HepG2 (cell line): Measurements from ENCODE around the gene RHBDL1. TPM values are rescaled to one million over a fixed set of nuclear protein-coding genes. Genes with fewer than 3 reads are reported as not detected.

Experiments used
- DRAP1 ChIP-seq: IDR thresholded peaks from 2 replicates; pipeline ENCODE4 v1.6.1; 2016; ENCODE audit warnings: missing genetic modification reagents, missing compliant biosample characterization
- NFIC ChIP-seq: IDR thresholded peaks from 2 replicates; pipeline ENCODE4 v1.6.1; 2012; ENCODE audit warnings: mild to moderate bottlenecking, low read length, inconsistent platforms
- PATZ1 ChIP-seq: sonication (generic); formaldehyde crosslinking; IDR thresholded peaks from 2 replicates; pipeline ENCODE4 v1.4.0; 2020; ENCODE audit warnings: missing genetic modification reagents
- SAP130 ChIP-seq: IDR thresholded peaks from 2 replicates; pipeline ENCODE4 v1.6.1; 2016; ENCODE audit warnings: low read depth
- XRCC5 ChIP-seq: fragments of 200-400 bp; formaldehyde crosslinking; optimal IDR thresholded peaks from 2 replicates; pipeline ENCODE3; 2017; ENCODE audit warnings: mild to moderate bottlenecking, low read length
- ZBTB43 ChIP-seq: sonication (generic); formaldehyde crosslinking; conservative IDR thresholded peaks from 2 replicates; pipeline ENCODE4 v1.4.0; 2020; ENCODE audit warnings: missing genetic modification reagents
- ZHX1 ChIP-seq: sonication (generic); formaldehyde crosslinking; IDR thresholded peaks from 2 replicates; pipeline ENCODE4 v1.8.1; 2022; ENCODE audit warnings: low read depth, mild to moderate bottlenecking, missing genetic modification reagents
- ZNF143 ChIP-seq: sonication (generic); formaldehyde crosslinking; IDR thresholded peaks from 2 replicates; pipeline ENCODE4 v1.4.0; 2020; ENCODE audit warnings: missing genetic modification reagents
- ZNF264 ChIP-seq: sonication (generic); formaldehyde crosslinking; IDR thresholded peaks from 2 replicates; pipeline ENCODE4 v1.4.0; 2020; ENCODE audit warnings: missing genetic modification reagents
- ZNF34 ChIP-seq: sonication (generic); formaldehyde crosslinking; IDR thresholded peaks from 2 replicates; pipeline ENCODE4 v1.4.0; 2020; ENCODE audit warnings: mild to moderate bottlenecking, missing genetic modification reagents, borderline replicate concordance
- ZNF660 ChIP-seq: sonication (generic); formaldehyde crosslinking; IDR thresholded peaks from 2 replicates; pipeline ENCODE4 v1.5.1; 2020; ENCODE audit warnings: mild to moderate bottlenecking, low read depth, missing genetic modification reagents, borderline replicate concordance
- ZNF766 ChIP-seq: sonication (generic); formaldehyde crosslinking; IDR thresholded peaks from 2 replicates; pipeline ENCODE4 v1.5.0; 2020; ENCODE audit warnings: missing genetic modification reagents, borderline replicate concordance
- polyA plus RNA-seq, 8 experiments: library from polyadenylated mRNA; depleted of rRNA in 3 of 8; stranded (reverse) in 7 of 8; unstranded in 1 of 8; fragments of >200 nt; fragmentation: Illumina TruSeq in 4 of 8; extraction: Trizol in 4 of 8; gene quantifications; 2 replicates each; pipeline versions ENCODE4 v1.2.1 to v1.2.3, GENCODE V29; 2011 to 2016; ENCODE audit warnings: low read depth in 4 of 8, missing spikeins in 1 of 8, mixed read lengths in 1 of 8; ENCODE audit not compliant: insufficient read depth in 1 of 8
- total RNA-seq, 5 experiments: library from RNA; depleted of rRNA; stranded (reverse); fragments of >200 nt; fragmentation: Illumina TruSeq; extraction: Trizol; gene quantifications; 2 replicates each; pipeline ENCODE4 v1.2.3, GENCODE V29; 2016; ENCODE audit warnings: low read depth in 1 of 5
- TF ChIP-seq, protein P1 (sequence below): sonication (generic); formaldehyde crosslinking; IDR thresholded peaks from 2 replicates; pipeline ENCODE4 v1.4.0; 2020; ENCODE audit warnings: missing genetic modification reagents
- TF ChIP-seq, protein P2 (sequence below): sonication (generic); formaldehyde crosslinking; IDR thresholded peaks from 2 replicates; pipeline ENCODE4 v1.8.0; 2022; ENCODE audit warnings: missing genetic modification reagents, mild to moderate bottlenecking, inconsistent platforms, borderline replicate concordance
- TF ChIP-seq, protein P3 (sequence below): sonication (generic); formaldehyde crosslinking; IDR thresholded peaks from 2 replicates; pipeline ENCODE4 v1.4.0; 2020; ENCODE audit warnings: missing genetic modification reagents
- TF ChIP-seq, protein P4 (sequence below): sonication (generic); formaldehyde crosslinking; IDR thresholded peaks from 2 replicates; pipeline ENCODE4 v1.4.0; 2020; ENCODE audit warnings: missing genetic modification reagents, low read depth, mild to moderate bottlenecking, borderline replicate concordance

Gene RHBDL1
- total and polyA plus RNA-seq, 2 of the 13 experiments (the other 11 are each of a cell fraction or from before 2014, with no cell fraction given): 1.8 to 3.8 TPM

DNA sequence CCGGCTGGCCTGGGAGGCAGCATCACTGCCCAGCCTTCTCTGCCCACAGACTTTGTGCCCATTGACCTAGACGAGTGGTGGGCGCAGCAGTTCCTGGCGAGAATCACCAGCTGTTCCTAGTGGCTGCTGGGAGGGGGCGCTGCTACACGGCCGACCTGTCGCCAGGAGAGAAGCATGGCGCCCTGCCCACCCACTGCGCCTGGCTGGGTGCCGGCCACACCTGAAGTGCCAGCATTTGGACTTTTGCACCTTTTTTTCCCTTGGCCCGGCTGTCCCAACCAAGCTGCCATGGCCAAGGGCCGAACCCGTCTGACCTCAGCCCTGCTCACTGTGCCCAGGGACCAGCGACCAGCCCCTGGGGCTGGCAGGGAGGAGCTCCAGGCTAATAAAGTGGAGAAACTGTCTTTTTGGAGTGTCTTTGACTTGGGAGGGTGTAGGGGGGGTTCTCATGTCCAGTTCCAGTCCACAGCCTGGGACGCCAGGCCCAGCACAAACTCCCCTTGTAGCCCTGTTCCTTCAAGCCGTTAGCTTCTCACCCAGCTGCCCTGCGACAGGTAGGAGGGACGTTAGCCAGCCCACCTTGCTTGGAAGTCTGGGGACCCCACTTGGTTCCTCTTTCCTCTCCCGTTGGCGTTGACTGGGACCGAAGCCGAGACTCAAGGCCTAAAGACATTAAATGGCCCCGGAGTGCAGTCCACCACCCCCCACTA, 27.2 kb upstream of the RHBDL1 start (continued):
- TF ChIP-seq, protein P1, sequence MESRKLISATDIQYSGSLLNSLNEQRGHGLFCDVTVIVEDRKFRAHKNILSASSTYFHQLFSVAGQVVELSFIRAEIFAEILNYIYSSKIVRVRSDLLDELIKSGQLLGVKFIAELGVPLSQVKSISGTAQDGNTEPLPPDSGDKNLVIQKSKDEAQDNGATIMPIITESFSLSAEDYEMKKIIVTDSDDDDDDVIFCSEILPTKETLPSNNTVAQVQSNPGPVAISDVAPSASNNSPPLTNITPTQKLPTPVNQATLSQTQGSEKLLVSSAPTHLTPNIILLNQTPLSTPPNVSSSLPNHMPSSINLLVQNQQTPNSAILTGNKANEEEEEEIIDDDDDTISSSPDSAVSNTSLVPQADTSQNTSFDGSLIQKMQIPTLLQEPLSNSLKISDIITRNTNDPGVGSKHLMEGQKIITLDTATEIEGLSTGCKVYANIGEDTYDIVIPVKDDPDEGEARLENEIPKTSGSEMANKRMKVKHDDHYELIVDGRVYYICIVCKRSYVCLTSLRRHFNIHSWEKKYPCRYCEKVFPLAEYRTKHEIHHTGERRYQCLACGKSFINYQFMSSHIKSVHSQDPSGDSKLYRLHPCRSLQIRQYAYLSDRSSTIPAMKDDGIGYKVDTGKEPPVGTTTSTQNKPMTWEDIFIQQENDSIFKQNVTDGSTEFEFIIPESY (CRISPR knock-in tag): peak; percentile 84; the same call in 1 of the 2 replicates
- TF ChIP-seq ZNF34 (CRISPR knock-in tag) (peak; percentile 74; the same call in 1 of the 2 replicates), DRAP1 (0 out of 2 replicates have a peak, but pooled peaks have one; percentile 35), PATZ1 (CRISPR knock-in tag) (peak; percentile 53), ZBTB43 (CRISPR knock-in tag) (no peak), ZNF143 (CRISPR knock-in tag) (peak; percentile 28; the same call in 1 of the 2 replicates), ZNF766 (CRISPR knock-in tag) (0 out of 2 replicates have a peak, but pooled peaks have one; percentile 22), ZHX1 (CRISPR knock-in tag) (peak; percentile 81; the same call in 1 of the 2 replicates), SAP130 (CRISPR knock-in tag) (peak; percentile 82), XRCC5 (peak; percentile 67), NFIC (0 out of 2 replicates have a peak, but pooled peaks have one; percentile 23), ZNF660 (no peak), ZNF264 (0 out of 2 replicates have a peak, but pooled peaks have one; percentile 45)
- TF ChIP-seq, protein P2, sequence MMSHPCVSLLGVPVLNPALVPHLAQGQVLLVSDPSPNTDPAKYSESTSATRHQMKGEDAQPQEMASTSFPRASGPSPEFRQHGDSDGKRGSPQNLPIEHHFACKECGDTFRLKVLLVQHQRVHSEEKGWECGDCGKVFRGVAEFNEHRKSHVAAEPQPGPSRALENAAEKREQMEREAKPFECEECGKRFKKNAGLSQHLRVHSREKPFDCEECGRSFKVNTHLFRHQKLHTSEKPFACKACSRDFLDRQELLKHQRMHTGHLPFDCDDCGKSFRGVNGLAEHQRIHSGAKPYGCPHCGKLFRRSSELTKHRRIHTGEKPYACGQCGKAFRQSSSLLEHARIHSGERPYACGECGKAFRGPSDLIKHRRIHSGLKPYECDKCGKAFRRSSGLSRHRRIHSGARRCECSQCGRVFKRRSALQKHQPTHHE (CRISPR knock-in tag): 0 out of 2 replicates have a peak, but pooled peaks have one; percentile 13
- TF ChIP-seq, protein P3, sequence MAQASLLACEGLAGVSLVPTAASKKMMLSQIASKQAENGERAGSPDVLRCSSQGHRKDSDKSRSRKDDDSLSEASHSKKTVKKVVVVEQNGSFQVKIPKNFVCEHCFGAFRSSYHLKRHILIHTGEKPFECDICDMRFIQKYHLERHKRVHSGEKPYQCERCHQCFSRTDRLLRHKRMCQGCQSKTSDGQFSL (CRISPR knock-in tag): peak; percentile 83
- TF ChIP-seq, protein P4, sequence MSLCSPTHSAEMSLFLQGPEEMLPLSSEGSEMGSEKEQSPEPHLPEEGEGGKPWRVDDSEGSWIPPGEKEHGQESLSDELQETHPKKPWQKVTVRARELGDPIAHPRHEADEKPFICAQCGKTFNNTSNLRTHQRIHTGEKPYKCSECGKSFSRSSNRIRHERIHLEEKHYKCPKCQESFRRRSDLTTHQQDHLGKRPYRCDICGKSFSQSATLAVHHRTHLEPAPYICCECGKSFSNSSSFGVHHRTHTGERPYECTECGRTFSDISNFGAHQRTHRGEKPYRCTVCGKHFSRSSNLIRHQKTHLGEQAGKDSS (CRISPR knock-in tag): 0 out of 2 replicates have a peak, but pooled peaks have one; percentile 9
